ENCODE results near the gene TRPV4.

GRCh38 chr12:109776624-109777023 is 56.6 kb downstream of the TRPV4 start:
- TF ChIP-seq, protein P1, sequence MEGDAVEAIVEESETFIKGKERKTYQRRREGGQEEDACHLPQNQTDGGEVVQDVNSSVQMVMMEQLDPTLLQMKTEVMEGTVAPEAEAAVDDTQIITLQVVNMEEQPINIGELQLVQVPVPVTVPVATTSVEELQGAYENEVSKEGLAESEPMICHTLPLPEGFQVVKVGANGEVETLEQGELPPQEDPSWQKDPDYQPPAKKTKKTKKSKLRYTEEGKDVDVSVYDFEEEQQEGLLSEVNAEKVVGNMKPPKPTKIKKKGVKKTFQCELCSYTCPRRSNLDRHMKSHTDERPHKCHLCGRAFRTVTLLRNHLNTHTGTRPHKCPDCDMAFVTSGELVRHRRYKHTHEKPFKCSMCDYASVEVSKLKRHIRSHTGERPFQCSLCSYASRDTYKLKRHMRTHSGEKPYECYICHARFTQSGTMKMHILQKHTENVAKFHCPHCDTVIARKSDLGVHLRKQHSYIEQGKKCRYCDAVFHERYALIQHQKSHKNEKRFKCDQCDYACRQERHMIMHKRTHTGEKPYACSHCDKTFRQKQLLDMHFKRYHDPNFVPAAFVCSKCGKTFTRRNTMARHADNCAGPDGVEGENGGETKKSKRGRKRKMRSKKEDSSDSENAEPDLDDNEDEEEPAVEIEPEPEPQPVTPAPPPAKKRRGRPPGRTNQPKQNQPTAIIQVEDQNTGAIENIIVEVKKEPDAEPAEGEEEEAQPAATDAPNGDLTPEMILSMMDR (IDR thresholded peaks at IDR 0.05; ENCODE audit: insufficient read depth, low read depth, low read length): no peak
- no peak for TF ChIP-seq EZH2 (IDR thresholded peaks at IDR 0.05; ENCODE audit: insufficient read depth, low read length)

All from astrocyte (in vitro differentiated cells and primary cell).